Endothelial cell (in vitro differentiated cells): ENCODE data around the gene ANGPT4. TPM values are rescaled to one million over a fixed set of nuclear protein-coding genes. Genes with fewer than 3 reads are reported as not detected.

Source experiments
- DNase-seq: peaks from one replicate; pipeline ENCODE4 v3.0.0; 2021; ENCODE audit warnings: low spot score
- H3K27ac Mint-ChIP-seq: one replicate; pipeline ENCODE4 v1.8.0; 2021; ENCODE audit warnings: mixed read lengths, inconsistent platforms; ENCODE audit not compliant: unreplicated experiment
- H3K27me3 Mint-ChIP-seq: one replicate; pipeline ENCODE4 v1.8.0; 2021; ENCODE audit warnings: mild to moderate bottlenecking, moderate library complexity, mixed read lengths, inconsistent platforms; ENCODE audit not compliant: unreplicated experiment
- H3K36me3 Mint-ChIP-seq: one replicate; pipeline ENCODE4 v1.8.0; 2021; ENCODE audit warnings: mild to moderate bottlenecking, low read depth, mixed read lengths, inconsistent platforms; ENCODE audit not compliant: unreplicated experiment
- H3K4me1 Mint-ChIP-seq: one replicate; pipeline ENCODE4 v1.8.0; 2021; ENCODE audit warnings: mild to moderate bottlenecking, mixed read lengths, inconsistent platforms; ENCODE audit not compliant: unreplicated experiment
- H3K4me3 Mint-ChIP-seq: one replicate; pipeline ENCODE4 v1.8.0; 2021; ENCODE audit warnings: mild to moderate bottlenecking, mixed read lengths, inconsistent platforms; ENCODE audit not compliant: unreplicated experiment
- H3K9me3 Mint-ChIP-seq: one replicate; pipeline ENCODE4 v1.8.0; 2021; ENCODE audit warnings: mixed read lengths, inconsistent platforms; ENCODE audit not compliant: unreplicated experiment
- total RNA-seq: library from RNA; stranded (reverse); fragmentation: NEBNext Ultra II Directional; extraction: Animal tissue kit (Norgen Biotek cat#: 25700); gene quantifications from one replicate; pipeline ENCODE4 v1.2.1, GENCODE V29; 2021; ENCODE audit not compliant: unreplicated experiment
- TF ChIP-seq, protein P1 (sequence below): fragments of 200-600 bp; sonication (generic); IDR thresholded peaks from one replicate; pipeline ENCODE4 v1.5.0; 2021; ENCODE audit warnings: antibody characterized with exemption; ENCODE audit not compliant: unreplicated experiment

ANGPT4 gene
- total RNA-seq, 1 donor from 2014 or later = 0.51 TPM

DNA sequence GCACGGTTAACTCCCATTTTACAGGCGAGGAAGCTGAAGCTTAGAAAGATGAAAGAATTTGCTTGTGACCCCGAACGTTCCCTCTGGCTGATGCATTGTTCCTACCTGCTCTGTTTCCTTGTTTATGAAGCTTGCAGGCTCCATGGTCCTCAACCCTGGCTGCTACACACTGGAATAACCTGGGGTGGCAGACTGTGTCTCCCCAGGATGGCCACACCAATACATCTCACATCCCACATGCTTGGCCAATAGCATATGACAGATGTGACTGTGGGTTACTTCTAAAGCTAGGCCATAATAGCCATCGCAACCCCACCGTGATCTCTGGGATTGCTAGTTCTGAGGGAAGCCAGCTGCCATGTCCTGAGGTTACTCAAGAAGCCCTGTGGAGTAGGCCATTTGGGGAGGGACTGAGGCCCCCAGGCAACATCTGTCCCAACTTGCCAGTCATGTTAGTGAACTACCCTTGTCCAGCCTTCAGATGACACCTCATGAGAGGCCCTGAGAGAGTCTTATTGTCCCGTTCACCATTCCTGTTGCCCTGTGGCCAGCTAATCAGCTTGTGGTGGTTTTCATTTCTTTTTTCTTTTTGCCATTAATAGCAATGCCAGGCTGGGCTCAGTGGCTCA is 89.3 kb downstream of the ANGPT4 start:
- H3K9me3 Mint-ChIP-seq = no peaks in the 10 kb centered on the region
- no peak overlapping the region for H3K4me3 Mint-ChIP-seq
- no peak for DNase-seq
- H3K27ac Mint-ChIP-seq = no peak overlapping the region
- TF ChIP-seq, protein P1, sequence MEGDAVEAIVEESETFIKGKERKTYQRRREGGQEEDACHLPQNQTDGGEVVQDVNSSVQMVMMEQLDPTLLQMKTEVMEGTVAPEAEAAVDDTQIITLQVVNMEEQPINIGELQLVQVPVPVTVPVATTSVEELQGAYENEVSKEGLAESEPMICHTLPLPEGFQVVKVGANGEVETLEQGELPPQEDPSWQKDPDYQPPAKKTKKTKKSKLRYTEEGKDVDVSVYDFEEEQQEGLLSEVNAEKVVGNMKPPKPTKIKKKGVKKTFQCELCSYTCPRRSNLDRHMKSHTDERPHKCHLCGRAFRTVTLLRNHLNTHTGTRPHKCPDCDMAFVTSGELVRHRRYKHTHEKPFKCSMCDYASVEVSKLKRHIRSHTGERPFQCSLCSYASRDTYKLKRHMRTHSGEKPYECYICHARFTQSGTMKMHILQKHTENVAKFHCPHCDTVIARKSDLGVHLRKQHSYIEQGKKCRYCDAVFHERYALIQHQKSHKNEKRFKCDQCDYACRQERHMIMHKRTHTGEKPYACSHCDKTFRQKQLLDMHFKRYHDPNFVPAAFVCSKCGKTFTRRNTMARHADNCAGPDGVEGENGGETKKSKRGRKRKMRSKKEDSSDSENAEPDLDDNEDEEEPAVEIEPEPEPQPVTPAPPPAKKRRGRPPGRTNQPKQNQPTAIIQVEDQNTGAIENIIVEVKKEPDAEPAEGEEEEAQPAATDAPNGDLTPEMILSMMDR = no peak
- H3K4me1 Mint-ChIP-seq = peaks cover 6% of the 10 kb centered on the region
- H3K36me3 Mint-ChIP-seq = no peaks in the 10 kb centered on the region
- peaks cover 3% of the 10 kb centered on the region for H3K27me3 Mint-ChIP-seq

DNA sequence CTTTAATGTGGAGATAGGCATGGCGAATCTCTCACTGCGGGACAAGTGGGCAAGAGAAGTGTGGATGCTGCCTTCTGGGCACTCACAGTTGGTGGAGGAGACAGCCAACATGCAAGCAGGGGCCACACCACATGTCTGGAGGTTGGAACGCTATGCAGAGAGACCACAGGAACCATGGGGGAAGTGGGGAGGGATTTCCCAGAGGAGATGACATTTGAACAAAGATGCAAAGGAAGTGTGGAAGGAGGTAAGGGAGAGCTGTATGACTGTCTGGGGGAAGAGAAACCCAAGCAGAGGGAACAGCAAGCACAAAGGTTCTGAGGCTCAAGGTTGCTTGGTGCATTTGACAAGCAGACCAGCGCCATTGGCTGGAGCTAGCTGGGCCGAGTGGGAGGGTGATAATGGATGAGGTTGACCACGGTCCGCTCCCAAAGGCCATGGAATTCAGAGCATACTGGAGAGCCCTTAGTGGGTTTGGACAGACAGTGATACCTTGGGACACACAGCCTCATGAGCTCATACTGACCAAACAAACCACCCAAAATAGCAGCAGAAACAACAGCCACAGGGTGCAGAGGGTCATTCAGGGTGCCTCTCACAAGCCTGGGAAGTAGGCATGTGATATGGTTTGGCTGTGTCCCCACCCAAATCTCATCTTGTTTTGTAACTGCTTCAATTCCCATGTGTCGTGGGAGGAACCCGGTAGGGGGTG is 90.3 kb downstream of the ANGPT4 start:
- peaks cover 3% of the 10 kb centered on the region for H3K27me3 Mint-ChIP-seq
- no peaks in the 10 kb centered on the region for H3K9me3 Mint-ChIP-seq
- peak overlapping the region; percentile 77 for H3K4me3 Mint-ChIP-seq
- no peak overlapping the region for H3K27ac Mint-ChIP-seq
- peaks cover 6% of the 10 kb centered on the region for H3K4me1 Mint-ChIP-seq
- DNase-seq = no peak
- H3K36me3 Mint-ChIP-seq = no peaks in the 10 kb centered on the region
- TF ChIP-seq, protein P1 = no peak

DNA sequence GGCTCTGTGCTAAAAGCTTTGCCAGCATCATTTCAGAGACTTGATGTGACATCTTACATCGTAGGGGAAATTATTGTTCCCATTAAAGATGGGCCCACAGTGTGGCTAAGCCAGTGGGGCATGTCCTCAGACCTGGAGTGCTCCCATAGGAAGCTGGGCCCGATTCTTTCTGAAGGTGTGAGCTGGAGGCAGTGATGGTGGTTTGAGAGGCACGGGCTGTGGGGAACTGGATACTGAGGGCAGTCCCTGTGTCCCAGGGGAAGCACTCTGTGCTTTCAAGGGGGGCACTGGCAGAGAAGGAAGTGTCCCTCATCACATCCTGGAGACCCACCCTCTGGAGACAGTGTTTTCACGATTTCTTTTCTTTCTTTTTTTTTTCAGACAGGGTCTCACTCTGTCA is 91.2 kb downstream of the ANGPT4 start:
- Mint-ChIP-seq H3K4me3 (no peak overlapping the region), H3K9me3 (no peaks in the 10 kb centered on the region), H3K36me3 (no peaks in the 10 kb centered on the region)

DNA sequence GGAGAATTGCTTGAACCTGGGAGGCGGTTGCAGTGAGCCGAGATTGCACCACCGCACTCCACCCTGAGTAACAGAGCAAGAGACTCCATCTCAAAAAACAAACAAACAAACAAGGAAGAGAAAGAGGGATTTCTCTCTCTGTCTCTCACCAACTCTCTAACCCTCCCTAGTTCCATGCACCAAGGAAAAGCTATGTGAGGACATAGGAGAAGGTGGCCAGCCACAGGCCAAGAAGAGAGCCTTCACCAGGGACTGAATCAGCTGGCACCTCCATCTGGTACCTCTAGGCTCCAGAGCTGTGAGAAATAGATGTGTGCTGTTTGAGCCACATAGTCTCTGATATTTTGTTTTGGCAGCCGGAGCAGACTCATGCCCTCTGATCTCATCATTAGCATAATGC is 91.6 kb downstream of the ANGPT4 start:
- Mint-ChIP-seq H3K4me1 (peaks cover 6% of the 10 kb centered on the region), H3K36me3 (no peaks in the 10 kb centered on the region), H3K9me3 (no peaks in the 10 kb centered on the region), H3K27me3 (peaks cover 9% of the 10 kb centered on the region), H3K27ac (no peak overlapping the region), H3K4me3 (no peak overlapping the region)
- TF ChIP-seq, protein P1 = no peak
- no peak for DNase-seq

More for the DNA sequence above, 91.2 kb downstream of the ANGPT4 start:
- no peak for DNase-seq
- Mint-ChIP-seq H3K27me3 (peaks cover 9% of the 10 kb centered on the region), H3K27ac (no peak overlapping the region), H3K4me1 (peaks cover 6% of the 10 kb centered on the region)
- TF ChIP-seq, protein P1 = no peak

DNA sequence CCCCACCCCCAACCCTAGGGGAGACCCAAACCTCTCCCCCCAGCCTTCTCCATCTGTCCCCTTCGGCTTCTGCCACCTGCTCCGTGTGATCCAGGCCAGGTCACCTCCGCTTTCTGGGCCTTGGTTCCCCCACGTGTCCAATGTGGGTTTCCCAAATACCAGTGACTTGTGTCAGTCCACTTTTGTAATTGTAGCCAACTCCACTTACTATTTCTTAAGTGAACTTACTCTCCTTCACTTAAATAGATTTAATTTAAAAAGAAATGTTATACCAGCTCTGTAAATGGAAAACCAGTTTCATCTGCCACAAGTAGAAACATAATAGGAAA is 92.6 kb downstream of the ANGPT4 start:
- peak overlapping the region; percentile 12 for H3K4me3 Mint-ChIP-seq
- H3K4me1 Mint-ChIP-seq = peaks cover 6% of the 10 kb centered on the region
- H3K27me3 Mint-ChIP-seq = peaks cover 9% of the 10 kb centered on the region
- no peak overlapping the region for H3K27ac Mint-ChIP-seq
- TF ChIP-seq, protein P1 = no peak
- H3K36me3 Mint-ChIP-seq = no peaks in the 10 kb centered on the region
- DNase-seq = no peak
- no peaks in the 10 kb centered on the region for H3K9me3 Mint-ChIP-seq
